Memory B cell (primary cell): ENCODE results near the gene OPN5.
"Not testable (repeated sequence)": the region's sequence is repeated elsewhere in the genome, so short reads cannot be mapped to it uniquely, and the experiment has no call there.

ENCODE experiments used
- ATAC-seq: fragments of 150-1000 bp; cut with Tn5 transposase; 2 replicates; pipeline ENCODE4 v1.10.0; 2021; ENCODE audit warnings: low read depth, mild to moderate bottlenecking, moderate library complexity
- DNase-seq, 2 donors: peaks; one replicate each; pipeline ENCODE4 v3.0.0; 2022; ENCODE audit warnings: low spot score in 2 of 2
- H3K27ac Mint-ChIP-seq: one replicate; pipeline ENCODE4 v1.8.0; 2022; ENCODE audit warnings: mild to moderate bottlenecking, moderate library complexity, mixed read lengths
- H3K27me3 Mint-ChIP-seq: one replicate; pipeline ENCODE4 v1.8.0; 2022; ENCODE audit warnings: mixed read lengths
- H3K36me3 Mint-ChIP-seq: one replicate; pipeline ENCODE4 v1.8.0; 2022; ENCODE audit warnings: mild to moderate bottlenecking, mixed read lengths
- H3K4me1 Mint-ChIP-seq: one replicate; pipeline ENCODE4 v1.8.0; 2022; ENCODE audit warnings: mixed read lengths
- H3K4me3 Mint-ChIP-seq: one replicate; pipeline ENCODE4 v1.8.0; 2022; ENCODE audit warnings: mild to moderate bottlenecking, moderate library complexity, mixed read lengths
- H3K9me3 Mint-ChIP-seq: one replicate; pipeline ENCODE4 v1.8.0; 2022; ENCODE audit warnings: mixed read lengths

Gene OPN5

GRCh38 chr6:47781732-47782131, at the start of gene OPN5:
Gene OPN5 (plus strand): TSS chr6:47782032. CDS start chr6:47782067, 35 bp downstream.
- no peak for DNase-seq
- peaks cover 4% of the 10 kb centered on the region for H3K27me3 Mint-ChIP-seq
- no peaks in the 10 kb centered on the region for H3K9me3 Mint-ChIP-seq
- no peaks in the 10 kb centered on the region for H3K4me1 Mint-ChIP-seq
- no peak for ATAC-seq
- H3K4me3 Mint-ChIP-seq: no peak within 1 kb of the TSS
- H3K36me3 Mint-ChIP-seq: no peaks in the 10 kb centered on the region
- H3K27ac Mint-ChIP-seq: no peak within 1 kb of the TSS

GRCh38 chr6:47733879-47734558, 47.8 kb upstream of the OPN5 start:
- ATAC-seq (no peak), DNase-seq (peak in 1 of 2 donors; percentile 3)
- no peak overlapping the region for H3K27ac Mint-ChIP-seq
- no peaks in the 10 kb centered on the region for H3K4me1 Mint-ChIP-seq
- peaks cover 5% of the 10 kb centered on the region for H3K27me3 Mint-ChIP-seq
- no peak overlapping the region for H3K4me3 Mint-ChIP-seq
- no peaks in the 10 kb centered on the region for H3K36me3 Mint-ChIP-seq
- H3K9me3 Mint-ChIP-seq: no peaks in the 10 kb centered on the region

GRCh38 chr6:47734831-47735481, 46.9 kb upstream of the OPN5 start:
- no peak overlapping the region for H3K4me3 Mint-ChIP-seq
- H3K9me3 Mint-ChIP-seq: no peaks in the 10 kb centered on the region
- peaks cover 5% of the 10 kb centered on the region for H3K27me3 Mint-ChIP-seq
- DNase-seq (no peak), ATAC-seq (no peak)
- no peaks in the 10 kb centered on the region for H3K4me1 Mint-ChIP-seq
- H3K27ac Mint-ChIP-seq: no peak overlapping the region
- no peaks in the 10 kb centered on the region for H3K36me3 Mint-ChIP-seq

- ATAC-seq (no peak), DNase-seq (no peak)
- Mint-ChIP-seq H3K27me3 (peaks cover 5% of the 10 kb centered on the region), H3K36me3 (no peaks in the 10 kb centered on the region), H3K9me3 (no peaks in the 10 kb centered on the region), H3K4me3 (no peak overlapping the region), H3K27ac (no peak overlapping the region), H3K4me1 (no peaks in the 10 kb centered on the region)
Measured at GRCh38 chr6:47736083-47736700, 45.6 kb upstream of the OPN5 start.

DNA sequence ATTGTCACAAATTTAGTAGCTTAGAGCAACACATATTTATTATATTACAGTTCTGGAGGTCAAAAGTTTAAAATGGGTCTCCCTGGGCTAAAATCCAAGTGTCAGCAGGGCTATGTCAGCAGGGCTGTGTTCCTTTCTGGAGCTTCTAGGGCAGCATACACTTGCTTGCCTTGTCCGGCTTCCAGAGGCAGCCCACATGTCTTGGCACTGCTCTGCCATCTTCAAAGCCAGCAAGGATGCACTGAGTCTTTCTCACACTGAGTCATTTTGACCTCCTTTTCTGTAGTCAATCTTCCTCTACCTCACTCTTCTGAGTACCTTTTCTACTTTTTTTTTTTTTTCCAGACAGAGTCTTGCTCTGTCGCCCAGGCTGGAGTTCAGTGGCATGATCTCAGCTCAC, 44.4 kb upstream of the OPN5 start:
- no peak overlapping the region for H3K4me3 Mint-ChIP-seq

GRCh38 chr6:47740714-47741113, 41.1 kb upstream of the OPN5 start:
- Mint-ChIP-seq H3K4me1 (no peaks in the 10 kb centered on the region), H3K27ac (no peak overlapping the region), H3K27me3 (peaks cover 2% of the 10 kb centered on the region), H3K9me3 (no peaks in the 10 kb centered on the region), H3K36me3 (no peaks in the 10 kb centered on the region), H3K4me3 (no peak overlapping the region)
- DNase-seq (no peak), ATAC-seq (no peak)

More for the DNA sequence above, 44.4 kb upstream of the OPN5 start:
- Mint-ChIP-seq H3K9me3 (no peaks in the 10 kb centered on the region), H3K36me3 (no peaks in the 10 kb centered on the region), H3K27ac (no peak overlapping the region), H3K4me1 (no peaks in the 10 kb centered on the region), H3K27me3 (peaks cover 4% of the 10 kb centered on the region)
- DNase-seq (no peak), ATAC-seq (no peak)

DNA sequence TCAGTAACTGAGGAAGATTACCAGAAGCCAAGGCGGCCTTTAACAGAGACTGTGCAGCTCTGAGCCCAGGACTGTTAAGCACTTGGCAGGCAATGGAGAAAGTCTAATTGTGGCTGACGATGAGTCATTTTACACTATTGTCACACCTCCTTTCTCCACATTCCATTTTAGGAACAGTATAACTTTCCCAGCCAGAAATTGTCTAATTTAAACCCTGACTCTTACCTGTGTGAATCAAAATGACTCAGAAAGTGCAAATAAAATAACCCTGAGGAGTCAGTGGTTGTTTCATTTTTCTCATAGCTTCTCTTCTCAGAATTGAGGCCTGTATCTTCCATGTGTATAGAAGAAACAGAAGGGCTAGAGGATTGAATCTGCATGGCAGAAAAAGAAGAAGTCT, 40.0 kb upstream of the OPN5 start:
- Mint-ChIP-seq H3K27me3 (no peaks in the 10 kb centered on the region), H3K27ac (no peak overlapping the region)
- no peak for DNase-seq

DNA sequence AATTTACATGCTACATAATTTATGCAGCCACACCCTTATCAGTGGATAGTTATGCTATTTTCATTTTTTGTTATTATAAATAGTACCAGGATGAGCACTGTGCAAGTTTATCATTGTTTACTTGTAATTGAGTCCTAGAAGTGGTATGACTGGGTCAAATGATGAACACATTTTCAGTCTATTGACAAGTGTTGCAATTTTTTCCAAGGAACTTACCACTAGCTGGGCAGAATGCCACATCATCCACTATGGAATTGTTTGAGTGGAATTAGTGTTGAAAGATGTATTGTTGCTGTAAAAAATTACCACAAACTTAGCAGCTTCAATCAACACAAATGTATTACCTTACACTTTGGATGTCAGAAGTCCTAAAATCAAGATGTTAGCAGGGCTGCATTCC, 38.1 kb upstream of the OPN5 start:
- H3K4me3 Mint-ChIP-seq: no peak overlapping the region
- ATAC-seq (no peak), DNase-seq (no peak)
- no peak overlapping the region for H3K27ac Mint-ChIP-seq
- peaks cover 1% of the 10 kb centered on the region for H3K9me3 Mint-ChIP-seq
- no peaks in the 10 kb centered on the region for H3K36me3 Mint-ChIP-seq
- no peaks in the 10 kb centered on the region for H3K27me3 Mint-ChIP-seq
- H3K4me1 Mint-ChIP-seq: no peaks in the 10 kb centered on the region

More for the DNA sequence above, 40.0 kb upstream of the OPN5 start:
- ATAC-seq: no peak
- peaks cover 1% of the 10 kb centered on the region for H3K9me3 Mint-ChIP-seq
- no peak overlapping the region for H3K4me3 Mint-ChIP-seq
- no peaks in the 10 kb centered on the region for H3K4me1 Mint-ChIP-seq
- no peaks in the 10 kb centered on the region for H3K36me3 Mint-ChIP-seq

GRCh38 chr6:47745269-47745668, 36.6 kb upstream of the OPN5 start:
- DNase-seq, H3K27ac Mint-ChIP-seq, H3K4me1 Mint-ChIP-seq, H3K27me3 Mint-ChIP-seq, H3K9me3 Mint-ChIP-seq, ATAC-seq, H3K36me3 Mint-ChIP-seq, H3K4me3 Mint-ChIP-seq: not testable (repeated sequence)

GRCh38 chr6:47749757-47750156, 32.1 kb upstream of the OPN5 start:
- no peak for ATAC-seq
- H3K4me1 Mint-ChIP-seq: no peaks in the 10 kb centered on the region
- peaks cover 1% of the 10 kb centered on the region for H3K27me3 Mint-ChIP-seq
- DNase-seq: no peak
- H3K27ac Mint-ChIP-seq: no peak overlapping the region
- peaks cover 1% of the 10 kb centered on the region for H3K9me3 Mint-ChIP-seq
- no peaks in the 10 kb centered on the region for H3K36me3 Mint-ChIP-seq
- H3K4me3 Mint-ChIP-seq: no peak overlapping the region

GRCh38 chr6:47752801-47753200, 29.0 kb upstream of the OPN5 start:
- DNase-seq (no peak), ATAC-seq (no peak)
- H3K36me3 Mint-ChIP-seq: no peaks in the 10 kb centered on the region
- peaks cover 6% of the 10 kb centered on the region for H3K27me3 Mint-ChIP-seq
- no peaks in the 10 kb centered on the region for H3K4me1 Mint-ChIP-seq
- H3K9me3 Mint-ChIP-seq: no peaks in the 10 kb centered on the region
- H3K4me3 Mint-ChIP-seq: no peak overlapping the region
- H3K27ac Mint-ChIP-seq: no peak overlapping the region

GRCh38 chr6:47759364-47759763, 22.5 kb upstream of the OPN5 start:
- no peaks in the 10 kb centered on the region for H3K9me3 Mint-ChIP-seq
- ATAC-seq: no peak
- H3K4me3 Mint-ChIP-seq: no peak overlapping the region
- no peaks in the 10 kb centered on the region for H3K36me3 Mint-ChIP-seq
- H3K27ac Mint-ChIP-seq: no peak overlapping the region
- H3K4me1 Mint-ChIP-seq: no peaks in the 10 kb centered on the region
- H3K27me3 Mint-ChIP-seq: peaks cover 8% of the 10 kb centered on the region
- no peak for DNase-seq

- H3K27me3 Mint-ChIP-seq: peaks cover 8% of the 10 kb centered on the region
Measured at GRCh38 chr6:47762502-47762901, 19.3 kb upstream of the OPN5 start.

GRCh38 chr6:47766445-47766844, 15.4 kb upstream of the OPN5 start:
- Mint-ChIP-seq H3K27ac (no peak overlapping the region), H3K36me3 (peaks cover 2% of the 10 kb centered on the region), H3K4me3 (no peak overlapping the region), H3K9me3 (peaks cover 3% of the 10 kb centered on the region), H3K27me3 (peaks cover 6% of the 10 kb centered on the region), H3K4me1 (no peaks in the 10 kb centered on the region)
- DNase-seq (no peak), ATAC-seq (no peak)

More at GRCh38 chr6:47762502-47762901, 19.3 kb upstream of the OPN5 start:
- H3K36me3 Mint-ChIP-seq: peaks cover 2% of the 10 kb centered on the region
- H3K4me1 Mint-ChIP-seq: no peaks in the 10 kb centered on the region
- DNase-seq (no peak), ATAC-seq (no peak)
- no peak overlapping the region for H3K4me3 Mint-ChIP-seq
- no peak overlapping the region for H3K27ac Mint-ChIP-seq
- H3K9me3 Mint-ChIP-seq: peaks cover 3% of the 10 kb centered on the region
